Adrenal gland (tissue), 5 donors: Measurements from ENCODE around the gene BRAT1.

Source experiments
- CTCF ChIP-seq, 6 experiments: fragments of 450-650 bp in 4 of 6; fragments of 200-600 bp in 2 of 6; sonication (generic) in 1 of 6; IDR thresholded peaks; 1 replicate in 5 of 6; 2 replicates in 1 of 6; pipeline versions ENCODE4 v1.5.1 to v1.8.0; 2016 to 2021; ENCODE audit warnings: antibody characterized with exemption in 6 of 6, mild to moderate bottlenecking in 2 of 6, moderate library complexity in 1 of 6
- POLR2A ChIP-seq, 2 donors: fragments of 450-650 bp; IDR thresholded peaks; one replicate each; pipeline ENCODE4 v1.6.1; 2017; ENCODE audit warnings: antibody characterized with exemption in 2 of 2, mild to moderate bottlenecking in 2 of 2, moderate library complexity in 1 of 2
- donor health status: DM: no; HTN: no; CAD: no.

GRCh38 chr7:2504128-2504888, 51.0 kb downstream of the BRAT1 start:
- TF ChIP-seq CTCF (IDR thresholded peaks at IDR 0.05) (no peak), POLR2A (IDR thresholded peaks at IDR 0.05) (no peak)
